Central memory CD4-positive, alpha-beta T cell (primary cell): Measurements from ENCODE around the gene QPCTL.
"Not testable (repeated sequence)": the region's sequence is repeated elsewhere in the genome, so short reads cannot be mapped to it uniquely, and the experiment has no call there.

Experiments used
- DNase-seq: peaks from one replicate; pipeline ENCODE4 v3.0.0; 2022

Gene QPCTL

GRCh38 chr19:45677351-45678230 lies 14.9 kb upstream of the QPCTL start:
- peak; percentile 70 for DNase-seq

DNA sequence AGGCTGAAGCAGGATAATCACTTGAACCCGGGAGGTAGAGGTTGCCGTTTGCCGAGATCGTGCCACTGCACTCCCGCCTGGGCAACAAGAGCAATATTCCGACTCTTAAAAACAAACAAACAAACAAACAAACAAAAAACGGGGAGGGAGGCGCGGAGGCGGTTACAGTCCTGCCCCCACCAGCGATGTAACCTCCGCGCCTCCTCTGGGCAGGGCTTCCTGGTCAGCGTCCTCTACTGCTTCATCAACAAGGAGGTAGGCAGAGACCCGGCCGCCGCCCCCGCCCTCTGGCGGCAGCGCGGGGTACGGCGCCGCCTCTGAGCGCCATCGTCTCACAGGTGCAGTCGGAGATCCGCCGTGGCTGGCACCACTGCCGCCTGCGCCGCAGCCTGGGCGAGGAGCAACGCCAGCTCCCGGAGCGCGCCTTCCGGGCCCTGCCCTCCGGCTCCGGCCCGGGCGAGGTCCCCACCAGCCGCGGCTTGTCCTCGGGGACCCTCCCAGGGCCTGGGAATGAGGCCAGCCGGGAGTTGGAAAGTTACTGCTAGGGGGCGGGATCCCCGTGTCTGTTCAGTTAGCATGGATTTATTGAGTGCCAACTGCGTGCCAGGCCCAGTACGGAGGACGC lies 11.0 kb upstream of the QPCTL start:
- peak; percentile 83 for DNase-seq

DNA sequence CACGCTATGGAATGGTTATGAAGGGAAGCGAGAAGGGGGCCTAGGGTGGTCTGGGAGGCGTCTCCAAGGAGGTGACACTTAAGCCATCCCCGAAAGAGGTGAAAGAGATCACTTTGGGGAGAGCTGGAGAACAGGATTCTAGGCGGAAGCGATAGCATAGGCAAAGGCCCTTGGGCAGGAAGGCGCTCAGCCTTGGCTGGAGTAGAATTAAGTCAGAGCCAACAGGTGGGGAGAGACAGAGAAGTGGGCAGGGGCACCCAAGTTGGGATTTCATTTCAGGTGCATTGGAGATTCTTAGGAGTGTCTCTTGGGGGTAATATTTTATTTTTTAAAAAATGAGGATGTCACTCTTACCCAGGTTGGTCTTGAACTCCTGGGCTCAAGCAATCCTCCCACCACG lies 10.3 kb upstream of the QPCTL start:
- no peak for DNase-seq

DNA sequence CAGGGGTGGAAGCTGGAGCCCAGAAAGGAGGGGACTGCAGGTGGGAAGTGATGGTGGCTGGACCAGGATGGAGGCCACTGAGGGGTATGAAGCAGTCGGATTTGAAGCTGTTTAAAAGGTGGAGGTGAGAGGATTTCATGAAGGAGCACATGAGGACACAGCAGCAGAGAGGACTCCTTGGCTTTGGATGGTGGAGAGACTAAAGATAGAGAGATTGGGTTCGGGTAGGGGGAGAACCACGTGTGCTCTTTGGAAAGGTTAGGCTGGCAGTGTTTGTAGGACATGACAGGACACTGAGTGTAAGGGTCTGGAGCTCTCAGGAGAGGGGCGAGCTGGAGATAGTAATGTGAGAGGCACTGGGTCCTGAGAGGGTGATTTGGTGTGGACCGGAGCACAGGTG lies 9.6 kb upstream of the QPCTL start:
- no peak for DNase-seq

GRCh38 chr19:45685045-45685444 lies 7.4 kb upstream of the QPCTL start:
- not testable (repeated sequence) for DNase-seq

DNA sequence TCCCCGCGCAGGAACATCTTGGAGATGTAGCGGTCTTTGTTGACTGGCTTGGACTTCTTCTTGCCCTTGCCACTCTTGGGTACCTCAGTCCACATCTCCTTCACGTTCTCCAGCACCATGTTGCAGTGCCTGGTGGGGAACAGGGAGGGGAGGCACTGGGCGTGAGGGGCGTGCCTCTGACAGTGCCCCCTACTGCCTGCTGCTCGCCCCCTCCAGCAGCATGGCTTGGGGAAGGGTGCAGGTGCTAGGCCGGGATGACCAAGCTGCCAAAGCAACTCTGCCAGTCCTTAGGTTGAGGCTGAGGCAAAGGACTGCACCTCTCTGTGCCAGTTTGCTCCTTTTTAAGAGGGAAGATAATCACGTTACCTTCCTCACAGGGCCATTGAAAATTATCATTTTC lies 4.9 kb upstream of the QPCTL start:
- no peak for DNase-seq

DNA sequence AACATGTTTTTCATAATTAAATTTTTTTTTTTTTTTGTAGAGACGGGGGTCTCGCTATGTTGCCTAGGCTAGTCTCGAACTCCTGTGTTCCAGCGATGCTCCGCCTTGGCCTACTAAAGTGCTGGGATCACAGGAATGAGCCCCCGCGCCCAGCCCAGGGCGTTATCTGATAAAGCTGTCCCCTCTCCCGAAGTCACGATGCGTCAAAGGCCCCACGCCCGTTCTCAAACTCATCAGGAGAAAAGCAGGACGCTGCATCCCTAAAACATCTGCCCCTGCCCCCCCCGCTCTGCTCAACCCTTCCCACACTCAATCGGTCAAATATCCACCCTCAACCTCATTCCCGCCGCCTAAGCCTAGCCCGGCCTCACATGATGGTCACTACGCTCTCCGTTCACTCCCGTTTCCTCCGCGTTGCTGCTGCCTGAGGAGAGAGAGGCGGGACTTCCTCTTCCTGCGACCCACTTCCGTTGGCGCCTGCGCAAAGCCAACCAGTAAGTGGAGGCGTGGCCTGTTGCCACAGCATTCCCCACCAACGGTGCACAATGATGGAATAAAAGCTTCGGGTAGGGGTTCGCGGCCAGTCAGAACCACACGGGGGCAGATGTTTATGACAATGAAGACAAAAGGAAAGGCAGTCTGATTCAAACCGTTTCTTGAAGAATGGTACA lies 815 bp upstream of the QPCTL start, which contains the start of gene SNRPD2:
SNRPD2 (minus strand) TSS at position 438 of the 671 bp plus-strand sequence; CDS start at position 373, 65 bp downstream.
- peak; percentile 93 for DNase-seq

DNA sequence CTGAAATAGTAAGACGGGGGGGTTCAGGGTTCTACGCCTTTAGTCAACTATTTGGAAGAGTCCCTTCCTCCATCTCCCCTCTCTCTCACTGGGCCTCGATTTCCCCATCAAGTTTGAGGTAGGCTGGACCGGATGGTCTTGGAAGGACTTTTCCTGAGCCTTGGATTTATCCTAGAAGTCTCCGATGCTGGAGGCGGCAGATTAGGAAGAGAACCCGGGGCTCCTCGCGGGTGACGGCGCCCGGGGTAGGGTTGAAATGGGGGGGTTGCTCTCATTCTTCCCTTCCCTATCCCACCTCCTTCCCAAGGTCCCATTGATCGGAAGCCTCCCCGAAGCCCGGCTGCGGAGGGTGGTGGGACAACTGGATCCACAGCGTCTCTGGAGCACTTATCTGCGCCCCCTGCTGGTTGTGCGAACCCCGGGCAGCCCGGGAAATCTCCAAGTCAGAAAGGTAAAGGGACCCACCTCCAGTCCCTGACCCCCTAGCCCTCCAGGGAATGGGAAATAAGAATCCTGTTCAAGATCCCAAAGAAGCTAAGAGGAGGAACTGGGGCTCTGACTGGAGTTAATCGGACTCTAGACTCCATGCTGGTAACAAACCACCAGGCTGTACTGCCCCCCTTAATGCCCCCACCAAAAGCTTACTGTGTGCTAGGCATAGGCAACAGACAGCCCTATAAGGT lies 781 bp downstream of the QPCTL start:
- peak; percentile 65 for DNase-seq

DNA sequence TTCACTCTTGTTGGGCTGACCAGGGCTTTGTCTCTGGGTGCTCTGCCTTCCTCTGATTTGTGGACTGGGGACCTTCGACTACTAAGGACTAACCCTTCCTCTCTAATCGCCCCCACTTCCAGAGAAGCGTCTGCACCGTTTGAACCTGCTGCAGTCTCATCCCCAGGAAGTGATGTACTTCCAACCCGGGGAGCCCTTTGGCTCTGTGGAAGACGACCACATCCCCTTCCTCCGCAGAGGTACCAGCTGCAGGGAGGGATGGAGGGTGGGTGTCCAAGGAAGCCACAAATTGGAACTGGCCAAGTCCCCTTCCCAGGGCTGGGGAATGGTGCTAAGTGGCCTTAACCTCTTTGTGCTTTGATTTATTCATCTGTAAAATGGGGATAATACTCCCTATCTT lies 9.2 kb downstream of the QPCTL start:
- DNase-seq: no peak

- DNase-seq: no peak
Observed at GRCh38 chr19:45705115-45705514, 12.6 kb downstream of the QPCTL start.

DNA sequence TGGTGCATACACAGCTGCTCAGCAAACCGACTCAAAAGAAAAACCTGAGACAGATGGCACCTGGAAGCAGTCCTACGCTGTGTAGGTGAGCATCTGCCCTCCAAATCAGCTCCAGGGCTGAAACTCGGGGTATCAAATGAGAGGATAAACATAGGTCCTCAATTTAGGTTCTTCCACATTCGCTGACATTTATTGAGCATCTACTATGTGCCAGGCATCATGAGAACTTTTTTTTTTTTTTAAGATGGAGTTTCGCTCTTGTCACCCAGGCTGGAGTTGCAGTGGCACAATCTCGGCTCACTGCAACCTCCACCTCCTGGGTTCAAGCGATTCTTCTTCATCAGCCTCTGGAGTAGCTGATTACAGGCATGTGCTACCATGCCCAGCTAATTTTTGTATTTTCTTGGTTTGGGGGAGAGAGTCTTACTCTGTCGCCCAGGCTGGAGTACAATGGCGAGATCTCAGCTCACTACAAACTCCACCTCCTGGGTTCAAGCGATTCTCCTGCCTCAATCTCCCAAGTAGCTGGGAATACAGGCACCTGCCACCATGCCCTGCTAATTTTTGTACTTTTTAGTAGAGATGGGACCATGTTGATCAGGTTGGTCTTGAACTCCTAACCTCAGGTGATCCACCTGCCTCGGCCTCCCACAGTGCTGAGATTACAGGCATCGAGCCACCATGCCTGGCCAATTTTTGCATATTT lies 13.4 kb downstream of the QPCTL start:
- DNase-seq: no peak

DNA sequence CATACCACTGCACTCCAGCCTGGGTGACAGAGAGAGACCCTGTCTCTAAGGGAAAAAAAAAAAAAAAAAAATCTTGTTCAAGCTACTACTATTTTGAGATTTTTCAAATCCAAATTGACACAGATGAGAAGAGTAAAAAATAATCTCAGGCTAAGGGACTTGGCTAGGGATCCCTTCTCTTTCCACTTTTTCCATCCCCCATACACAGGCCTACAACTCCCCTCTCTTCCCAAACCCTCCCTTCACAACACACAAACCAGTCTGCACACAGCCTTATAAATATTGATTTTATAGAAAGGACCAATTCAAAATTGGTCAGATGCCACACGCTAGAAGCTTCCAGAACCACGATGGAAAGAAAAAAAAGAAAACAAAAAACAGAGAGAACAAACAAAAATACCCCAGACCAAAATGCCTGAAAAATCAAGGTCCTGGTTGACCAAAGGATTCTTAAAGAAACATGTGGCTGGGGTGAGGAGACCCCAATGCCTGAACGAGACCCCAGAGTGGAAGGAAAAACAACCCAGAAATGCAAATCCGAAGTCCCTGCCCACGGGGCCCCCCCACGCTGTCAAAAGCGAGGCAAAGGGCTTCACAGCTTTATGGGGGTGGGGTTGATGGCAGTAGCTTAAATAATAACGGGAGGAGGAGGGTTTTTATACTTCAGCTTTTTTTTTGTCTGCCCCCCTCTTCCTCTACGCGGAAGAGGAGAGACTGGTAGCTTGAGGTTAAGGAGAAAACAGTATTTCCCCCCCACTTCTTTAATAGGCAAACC lies 18.1 kb downstream of the QPCTL start:
- no peak for DNase-seq

GRCh38 chr19:45711851-45712698 lies 19.6 kb downstream of the QPCTL start:
- DNase-seq: no peak

GRCh38 chr19:45712699-45713067 lies 20.2 kb downstream of the QPCTL start:
- no peak for DNase-seq

DNA sequence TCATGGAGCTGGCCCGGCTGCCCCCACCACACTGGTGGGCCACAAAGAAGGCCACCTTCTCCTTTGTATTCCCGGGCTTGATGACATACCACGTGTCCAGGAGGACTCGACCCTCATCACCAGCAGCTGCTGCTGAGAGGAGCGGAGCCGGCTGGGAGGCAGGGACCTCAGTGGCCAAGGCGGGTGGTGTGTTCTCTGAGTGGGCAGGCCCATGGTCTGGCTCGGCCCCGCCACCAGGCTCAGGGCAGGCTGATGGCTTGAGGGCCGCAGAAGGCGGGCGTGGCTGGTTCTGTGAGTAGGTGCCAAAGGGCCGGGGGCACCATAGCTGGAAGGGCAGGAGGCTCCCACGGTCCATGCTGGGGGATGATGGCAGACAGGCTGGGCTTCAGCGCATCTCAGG lies 20.7 kb downstream of the QPCTL start:
- no peak for DNase-seq

GRCh38 chr19:45715139-45715538 lies 22.7 kb downstream of the QPCTL start:
- DNase-seq: no peak

- no peak for DNase-seq
Observed at GRCh38 chr19:45716359-45717130, 24.1 kb downstream of the QPCTL start.

DNA sequence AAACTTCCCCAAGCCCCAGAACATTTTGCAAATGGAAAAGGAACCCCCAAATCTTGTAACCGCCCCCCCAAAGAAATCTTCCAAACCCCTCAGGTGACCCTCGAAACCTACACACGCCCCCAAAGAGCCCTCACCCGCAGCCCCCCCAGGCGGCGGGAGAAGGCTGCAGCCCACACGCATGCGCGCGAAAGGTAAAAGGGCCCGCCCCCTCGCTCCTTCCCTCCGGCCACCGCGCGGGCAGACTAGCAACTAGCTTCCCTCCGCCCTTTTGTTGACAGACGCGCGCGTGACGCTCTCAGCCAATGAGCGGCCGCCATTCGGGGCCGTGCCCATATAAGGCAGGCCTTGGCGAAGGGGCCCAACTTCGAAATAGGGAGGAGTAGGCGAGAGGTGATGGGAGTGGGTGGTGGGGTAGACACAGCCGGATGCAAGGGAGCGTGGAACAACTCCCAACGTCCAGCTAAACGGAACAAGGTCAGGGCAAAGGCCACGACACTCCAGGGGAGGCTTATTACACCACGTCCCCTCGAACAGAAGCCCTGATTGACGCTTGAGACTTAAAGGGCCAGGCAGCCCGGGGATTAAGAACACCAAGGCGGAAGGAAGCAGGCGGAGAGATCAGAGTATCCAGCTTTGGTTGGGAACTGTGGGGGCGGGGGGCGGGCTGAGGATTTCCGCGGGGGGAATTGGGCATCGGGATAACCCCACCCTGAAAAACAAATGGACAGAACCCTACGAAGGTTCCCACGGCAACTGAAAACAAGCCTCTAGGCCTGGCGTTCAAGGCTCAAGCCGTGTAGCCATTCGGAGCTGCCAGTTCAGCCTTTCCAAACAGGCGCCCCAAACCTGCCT lies 24.9 kb downstream of the QPCTL start:
- peak; percentile 98 for DNase-seq
